Pons (tissue), 1 donor: Measurements from ENCODE around the gene GLIPR1L2.
"Not testable (repeated sequence)": the region's sequence is repeated elsewhere in the genome, so short reads cannot be mapped to it uniquely, and the experiment has no call there.

Source experiments
- DNase-seq: peaks from one replicate; pipeline ENCODE4 v3.0.0-alpha.2; 2016; ENCODE audit warnings: low spot score

GLIPR1L2 gene

GRCh38 chr12:75390899-75391538, at the start of gene GLIPR1L2:
TSS of gene GLIPR1L2 (plus strand) at chr12:75391089. CDS start at chr12:75391117, 28 bp downstream.
- DNase-seq = peak; percentile 100

GRCh38 chr12:75341873-75342272, 49.0 kb upstream of the GLIPR1L2 start:
- no peak for DNase-seq

- no peak for DNase-seq
Measured at GRCh38 chr12:75345531-75345930, 45.4 kb upstream of the GLIPR1L2 start.

GRCh38 chr12:75346215-75346614, 44.7 kb upstream of the GLIPR1L2 start:
- not testable (repeated sequence) for DNase-seq

GRCh38 chr12:75349946-75350345, 40.9 kb upstream of the GLIPR1L2 start:
- no peak for DNase-seq

- no peak for DNase-seq
Measured at GRCh38 chr12:75350413-75350812, 40.5 kb upstream of the GLIPR1L2 start.

GRCh38 chr12:75354011-75354410, 36.9 kb upstream of the GLIPR1L2 start:
- DNase-seq = no peak

GRCh38 chr12:75360920-75361319, 30.0 kb upstream of the GLIPR1L2 start:
- no peak for DNase-seq

- DNase-seq = no peak
Measured at GRCh38 chr12:75361408-75361807, 29.5 kb upstream of the GLIPR1L2 start.

GRCh38 chr12:75364919-75365318, 26.0 kb upstream of the GLIPR1L2 start:
- DNase-seq = peak; percentile 9

- DNase-seq = no peak
Measured at GRCh38 chr12:75366629-75367028, 24.3 kb upstream of the GLIPR1L2 start.

- no peak for DNase-seq
Measured at GRCh38 chr12:75374971-75375370, 15.9 kb upstream of the GLIPR1L2 start.

GRCh38 chr12:75378354-75378753, 12.5 kb upstream of the GLIPR1L2 start:
- DNase-seq = no peak

GRCh38 chr12:75389061-75389460, 1.8 kb upstream of the GLIPR1L2 start:
- DNase-seq = peak; percentile 30

- DNase-seq = peak; percentile 48
Measured at GRCh38 chr12:75389706-75390105, 1.2 kb upstream of the GLIPR1L2 start.

GRCh38 chr12:75390156-75390898, 562 bp upstream of the GLIPR1L2 start:
- peak; percentile 66 for DNase-seq

GRCh38 chr12:75404231-75404630, 13.3 kb downstream of the GLIPR1L2 start:
- DNase-seq = no peak

- DNase-seq = no peak
Measured at GRCh38 chr12:75407683-75408082, 16.8 kb downstream of the GLIPR1L2 start.

- DNase-seq = no peak
Measured at GRCh38 chr12:75409830-75410229, 18.9 kb downstream of the GLIPR1L2 start.

GRCh38 chr12:75414671-75415070, 23.8 kb downstream of the GLIPR1L2 start:
- DNase-seq = no peak

GRCh38 chr12:75419841-75420240, 29.0 kb downstream of the GLIPR1L2 start:
- DNase-seq = no peak

- no peak for DNase-seq
Measured at GRCh38 chr12:75427491-75427890, 36.6 kb downstream of the GLIPR1L2 start.

- no peak for DNase-seq
Measured at GRCh38 chr12:75428767-75429166, 37.9 kb downstream of the GLIPR1L2 start.

- no peak for DNase-seq
Measured at GRCh38 chr12:75432924-75433323, 42.0 kb downstream of the GLIPR1L2 start.
